GM19239 (cell line): ENCODE measurements around the gene LAG3.
A peak's percentile ranks its signal among the peaks of the same experiment; 100 is the strongest.

Experiments used
- DNase-seq: peaks from one replicate; pipeline ENCODE4 v3.0.0; 2011; ENCODE audit warnings: low spot score; ENCODE audit not compliant: insufficient read length
- FAIRE-seq: peaks from 2 replicates; lab custom pipeline; 2011; peaks lifted over from hg19 to GRCh38; lab: Jason Lieb, UNC

The LAG3 gene

GRCh38 chr12:6770600-6770999 is 1.7 kb upstream of the LAG3 start:
- FAIRE-seq: no peak
- DNase-seq: no peak

- FAIRE-seq (no peak), DNase-seq (no peak)
These were observed 1.2 kb upstream of the LAG3 start for GRCh38 chr12:6771091-6771495.

GRCh38 chr12:6771509-6772330 is 600 bp upstream of the LAG3 start:
- peak; percentile 53 for FAIRE-seq

GRCh38 chr12:6772726-6773589 is 638 bp downstream of the LAG3 start:
- FAIRE-seq (peak; percentile 91), DNase-seq (peak; percentile 70)

More at GRCh38 chr12:6771509-6772330, 600 bp upstream of the LAG3 start:
- DNase-seq: no peak

GRCh38 chr12:6773590-6774351 is 1.5 kb downstream of the LAG3 start:
- no peak for DNase-seq
- FAIRE-seq: peak; percentile 48

GRCh38 chr12:6774499-6775062 is 2.3 kb downstream of the LAG3 start:
- FAIRE-seq (no peak), DNase-seq (no peak)

GRCh38 chr12:6775185-6776174 is 3.2 kb downstream of the LAG3 start:
- no peak for DNase-seq
- peak; percentile 73 for FAIRE-seq

- DNase-seq (no peak), FAIRE-seq (no peak)
These were observed 5.1 kb downstream of the LAG3 start for GRCh38 chr12:6777386-6777785.

GRCh38 chr12:6778217-6778573 is 5.9 kb downstream of the LAG3 start:
- peak; percentile 59 for FAIRE-seq
- no peak for DNase-seq

GRCh38 chr12:6778574-6779550 is 6.5 kb downstream of the LAG3 start:
- peak; percentile 96 for FAIRE-seq
- DNase-seq: peak; percentile 81

- DNase-seq: no peak
- FAIRE-seq: no peak
These were observed 7.5 kb downstream of the LAG3 start for GRCh38 chr12:6779708-6780432.

- DNase-seq (no peak), FAIRE-seq (no peak)
These were observed 8.3 kb downstream of the LAG3 start for GRCh38 chr12:6780573-6780972.

GRCh38 chr12:6782119-6782518 is 9.8 kb downstream of the LAG3 start:
- FAIRE-seq: no peak
- no peak for DNase-seq

GRCh38 chr12:6782850-6783566 is 10.7 kb downstream of the LAG3 start:
- FAIRE-seq (no peak), DNase-seq (no peak)

GRCh38 chr12:6783828-6784227 is 11.5 kb downstream of the LAG3 start:
- DNase-seq: no peak
- no peak for FAIRE-seq

- FAIRE-seq: no peak
- DNase-seq: no peak
These were observed 12.0 kb downstream of the LAG3 start for GRCh38 chr12:6784296-6784695.

- no peak for FAIRE-seq
- no peak for DNase-seq
These were observed 12.4 kb downstream of the LAG3 start for GRCh38 chr12:6784761-6785160.
